HG02840 (cell line): ENCODE data around the gene ZNF462.

Source experiments
- ATAC-seq: cut with Tn5 transposase; IDR thresholded peaks from one replicate; pipeline ENCODE4 v1.9.1; 2021; ENCODE audit warnings: mild to moderate bottlenecking, moderate library complexity, moderate number of reproducible peaks; ENCODE audit not compliant: unreplicated experiment, low FRiP score

Gene ZNF462

DNA sequence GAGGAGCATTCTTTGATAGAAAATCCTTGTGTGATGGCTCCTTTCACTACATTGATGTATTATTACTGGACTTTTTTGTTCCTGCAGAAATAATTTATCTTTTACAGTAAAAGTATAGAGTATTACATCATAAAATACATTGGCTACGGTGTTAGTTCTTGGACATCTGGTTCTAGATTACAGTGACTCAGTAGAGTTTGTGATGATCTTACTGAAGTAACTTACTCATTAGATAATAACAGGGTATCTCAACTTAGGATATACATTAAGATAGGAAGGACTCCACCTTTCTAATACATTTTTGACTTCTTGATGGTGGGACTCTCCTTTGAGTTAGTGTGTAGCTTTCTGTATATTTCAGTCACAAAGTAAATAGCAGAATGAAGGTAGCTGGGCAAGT is 59.1 kb downstream of the ZNF462 start:
- ATAC-seq = no peak

- ATAC-seq = no peak
These were observed 62.4 kb downstream of the ZNF462 start for GRCh38 chr9:106925392-106925791.

- ATAC-seq = no peak
These were observed 65.0 kb downstream of the ZNF462 start for GRCh38 chr9:106927916-106928315.

DNA sequence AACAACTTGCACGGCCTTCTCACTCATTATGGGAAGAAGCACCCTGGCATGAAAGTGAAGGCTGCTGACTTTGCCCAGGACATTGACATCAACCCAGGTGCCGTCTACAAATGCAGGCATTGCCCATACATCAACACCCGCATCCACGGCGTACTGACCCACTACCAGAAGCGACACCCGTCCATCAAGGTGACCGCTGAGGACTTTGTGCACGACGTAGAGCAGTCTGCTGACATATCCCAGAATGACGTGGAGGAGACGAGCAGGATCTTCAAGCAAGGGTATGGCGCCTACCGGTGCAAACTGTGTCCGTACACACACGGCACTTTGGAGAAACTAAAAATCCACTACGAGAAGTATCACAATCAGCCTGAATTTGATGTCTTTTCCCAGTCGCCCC is 65.4 kb downstream of the ZNF462 start:
- ATAC-seq = no peak

DNA sequence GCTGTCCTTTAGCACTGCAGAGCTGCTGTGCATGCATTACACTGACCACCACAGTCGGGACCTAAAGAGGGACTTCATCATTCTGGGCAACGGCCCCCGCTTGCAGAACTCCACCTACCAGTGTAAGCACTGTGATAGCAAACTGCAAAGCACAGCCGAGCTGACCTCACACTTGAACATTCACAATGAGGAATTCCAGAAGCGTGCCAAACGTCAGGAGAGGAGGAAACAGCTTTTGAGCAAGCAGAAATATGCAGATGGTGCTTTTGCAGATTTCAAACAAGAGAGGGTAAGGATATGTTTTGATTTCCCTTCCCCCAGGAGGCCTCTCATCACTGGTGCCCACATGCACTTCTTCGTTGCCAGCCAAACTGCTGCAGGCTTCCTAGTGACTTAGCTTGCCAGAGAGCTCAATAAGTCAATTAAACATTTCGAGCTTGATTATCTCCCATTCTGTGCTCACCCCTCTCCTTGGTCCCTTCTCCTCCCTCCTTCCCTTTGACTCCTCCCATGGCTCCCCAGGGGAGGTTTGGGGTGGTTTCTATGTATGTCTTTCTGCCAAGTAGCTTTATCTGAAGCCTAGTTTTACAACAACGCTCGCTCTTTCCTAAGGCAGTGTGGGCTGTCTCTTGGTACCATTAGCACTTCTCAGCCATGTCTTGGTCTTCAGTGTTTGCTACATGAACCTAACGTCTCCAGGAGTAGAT is 66.7 kb downstream of the ZNF462 start:
- no peak for ATAC-seq

DNA sequence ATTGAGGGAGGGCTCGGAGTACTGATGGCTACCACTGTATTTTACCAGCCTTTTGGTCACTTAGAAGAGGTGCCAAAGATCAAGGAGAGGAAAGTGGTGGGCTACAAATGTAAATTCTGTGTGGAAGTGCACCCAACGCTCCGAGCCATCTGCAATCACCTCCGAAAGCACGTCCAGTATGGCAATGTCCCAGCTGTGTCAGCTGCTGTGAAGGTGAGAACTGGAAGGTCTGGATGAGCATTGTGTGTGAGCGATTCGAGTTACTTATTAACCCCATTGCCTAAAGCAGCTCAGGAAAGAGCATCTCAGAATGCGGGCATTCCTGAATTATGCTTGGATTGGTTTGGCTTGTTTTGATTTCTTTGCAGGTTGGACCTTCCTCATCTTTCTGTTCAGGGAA is 67.5 kb downstream of the ZNF462 start:
- no peak for ATAC-seq

GRCh38 chr9:106931466-106931865 is 68.5 kb downstream of the ZNF462 start:
- no peak for ATAC-seq

DNA sequence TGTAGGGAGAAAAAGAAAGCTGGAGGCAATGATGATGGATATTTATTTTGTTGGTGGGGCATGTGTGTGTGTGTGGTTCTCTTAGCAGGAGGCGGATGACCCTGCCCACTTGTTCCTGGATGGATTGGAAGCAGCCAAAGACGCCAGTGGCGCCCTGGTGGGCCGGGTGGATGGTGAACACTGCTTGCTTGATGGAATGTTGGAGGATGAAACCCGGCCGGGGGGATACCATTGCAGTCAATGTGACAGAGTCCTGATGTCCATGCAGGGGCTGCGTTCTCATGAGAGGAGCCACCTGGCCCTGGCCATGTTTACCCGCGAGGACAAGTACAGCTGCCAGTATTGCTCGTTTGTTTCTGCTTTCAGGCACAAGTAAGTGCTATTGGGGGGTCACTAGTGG is 69.2 kb downstream of the ZNF462 start:
- no peak for ATAC-seq

DNA sequence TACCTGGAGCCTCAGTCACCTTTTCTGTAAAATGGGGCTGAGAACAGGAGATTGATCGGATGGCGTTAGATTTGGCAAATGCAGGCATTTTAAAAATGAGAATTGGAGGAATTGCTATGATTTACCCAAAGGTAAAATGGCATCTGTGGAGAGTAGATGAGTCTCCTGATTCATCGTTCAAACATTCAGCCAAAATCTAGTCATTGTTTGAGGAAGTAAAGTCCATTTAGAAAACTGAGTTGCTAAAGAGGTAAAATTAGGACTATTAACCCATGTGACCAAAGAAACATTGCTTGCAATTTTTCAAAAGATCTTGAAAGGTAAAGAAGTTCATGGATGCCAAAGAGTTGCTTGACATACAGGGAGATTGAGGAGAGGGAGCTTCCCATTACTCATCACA is 69.7 kb downstream of the ZNF462 start:
- no peak for ATAC-seq

GRCh38 chr9:106933470-106933869 is 70.5 kb downstream of the ZNF462 start:
- no peak for ATAC-seq

- ATAC-seq = no peak
These were observed 71.7 kb downstream of the ZNF462 start for GRCh38 chr9:106934442-106935238.

GRCh38 chr9:106936680-106937079 is 73.7 kb downstream of the ZNF462 start:
- ATAC-seq = no peak

GRCh38 chr9:106941916-106942315 is 79.0 kb downstream of the ZNF462 start:
- no peak for ATAC-seq

- ATAC-seq = no peak
These were observed 83.0 kb downstream of the ZNF462 start for GRCh38 chr9:106945727-106946660.

- ATAC-seq = no peak
These were observed 84.3 kb downstream of the ZNF462 start for GRCh38 chr9:106947106-106947900.

GRCh38 chr9:106953174-106953573 is 90.2 kb downstream of the ZNF462 start:
- no peak for ATAC-seq

DNA sequence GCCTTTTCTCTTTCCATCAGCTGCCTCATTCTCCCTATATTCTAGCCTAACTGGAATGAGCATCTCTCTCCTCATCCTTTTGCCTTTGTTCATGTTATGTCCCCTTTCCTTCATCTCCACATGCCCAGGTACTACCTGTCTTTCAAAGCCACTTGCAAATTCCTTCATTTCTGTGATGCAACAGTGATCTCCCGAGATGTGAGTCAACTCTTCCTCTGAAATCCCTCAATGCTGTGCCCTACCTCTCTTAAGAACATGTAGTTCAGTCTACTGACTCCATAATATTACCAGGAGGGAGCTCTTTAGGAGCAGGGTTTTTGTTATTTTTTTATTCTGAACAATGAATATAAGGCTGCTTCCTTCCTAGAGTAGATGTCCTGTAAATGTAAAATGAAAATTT is 91.6 kb downstream of the ZNF462 start:
- ATAC-seq = no peak

GRCh38 chr9:106954974-106955850 is 92.2 kb downstream of the ZNF462 start:
- no peak for ATAC-seq

DNA sequence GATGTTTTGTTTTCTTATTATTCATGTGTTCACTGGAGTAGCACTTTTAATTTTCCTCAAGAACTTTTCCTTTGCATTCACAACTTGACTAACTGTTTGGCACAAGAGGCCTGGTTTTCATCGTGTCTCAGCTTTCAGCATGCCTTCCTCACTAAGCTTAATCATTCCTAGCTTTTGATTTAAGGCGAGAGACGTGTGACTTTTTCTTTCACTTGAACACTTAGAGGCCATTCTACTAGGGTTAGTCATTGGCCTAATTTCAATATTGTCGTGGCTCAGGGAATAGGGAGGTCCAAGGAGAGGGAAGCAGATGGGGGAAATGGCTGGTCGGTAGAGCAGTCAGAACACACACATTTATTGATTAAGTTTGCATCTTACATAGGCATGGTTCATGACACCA is 94.0 kb downstream of the ZNF462 start:
- no peak for ATAC-seq
